Lower leg skin (tissue), 3 donors: Measurements from ENCODE around the gene CCDC150.

Experiments used
- CTCF ChIP-seq, 3 donors: fragments of 450-650 bp; IDR thresholded peaks; one replicate each; pipeline ENCODE4 v1.5.1; 2016; ENCODE audit warnings: antibody characterized with exemption in 3 of 3, mild to moderate bottlenecking in 3 of 3, moderate library complexity in 2 of 3
- POLR2A ChIP-seq, 2 donors: fragments of 450-650 bp; IDR thresholded peaks; one replicate each; pipeline ENCODE4 v1.6.1; 2016 to 2017; ENCODE audit warnings: antibody characterized with exemption in 2 of 2, mild to moderate bottlenecking in 1 of 2, moderate library complexity in 1 of 2

- TF ChIP-seq CTCF (IDR thresholded peaks at IDR 0.05) (no peak), POLR2A (IDR thresholded peaks at IDR 0.05) (no peak)
Measured at GRCh38 chr2:196649202-196649601, 9.7 kb downstream of the CCDC150 start.
